Common myeloid progenitor, CD34-positive (primary cell): ENCODE data around the gene TENM4.
"Not testable (repeated sequence)": the region's sequence is repeated elsewhere in the genome, so short reads cannot be mapped to it uniquely, and the experiment has no call there.

Experiments used
- CTCF ChIA-PET: fragments of 350-600 bp; sonication (Branson Sonifier 250); formaldehyde crosslinking; loops from one replicate; lab custom pipeline; 2021; ENCODE audit warnings: antibody characterized with exemption; lab: Charles Lee
- POLR2A ChIA-PET: fragments of 350-600 bp; sonication (Branson Sonifier 250); formaldehyde crosslinking; loops from one replicate; lab custom pipeline; 2021; ENCODE audit warnings: antibody characterized with exemption; lab: Charles Lee
- DNase-seq, 3 donors: peaks; one replicate each; pipeline versions ENCODE4 v3.0.0 to v3.0.0-alpha.2; 2013
- H3K27ac ChIP-seq, 2 experiments: 1 replicate in 1 of 2; 2 replicates in 1 of 2; pipeline ENCODE4 v1.7.0; 2013; ENCODE audit warnings: inconsistent platforms in 2 of 2, low read length in 2 of 2, mild to moderate bottlenecking in 2 of 2, low read depth in 1 of 2, moderate library complexity in 1 of 2; ENCODE audit not compliant: severe bottlenecking in 2 of 2, insufficient read depth in 1 of 2, poor library complexity in 1 of 2
- H3K27me3 ChIP-seq, 5 experiments: replicated peaks in 2 of 5; 1 replicate in 3 of 5; 2 replicates in 2 of 5; pipeline versions ENCODE4 v1.6.1 to v1.7.0; 2013; ENCODE audit warnings: low read length in 4 of 5, mild to moderate bottlenecking in 2 of 5, moderate library complexity in 2 of 5, inconsistent platforms in 1 of 5; ENCODE audit not compliant: insufficient read depth in 5 of 5, control insufficient read depth in 4 of 5
- H3K36me3 ChIP-seq, 4 experiments: 1 replicate in 2 of 4; 2 replicates in 2 of 4; pipeline versions ENCODE4 v1.6.1 to v1.7.0; 2013; ENCODE audit warnings: low read length in 3 of 4, control low read depth in 1 of 4, mild to moderate bottlenecking in 1 of 4; ENCODE audit not compliant: control insufficient read depth in 4 of 4, insufficient read depth in 4 of 4
- H3K4me1 ChIP-seq, 4 experiments: 1 replicate in 3 of 4; 2 replicates in 1 of 4; pipeline versions ENCODE4 v1.6.1 to v1.7.1; 2013; ENCODE audit warnings: low read length in 3 of 4, mild to moderate bottlenecking in 3 of 4, control low read depth in 1 of 4, inconsistent platforms in 1 of 4, moderate library complexity in 1 of 4; ENCODE audit not compliant: control insufficient read depth in 4 of 4, insufficient read depth in 4 of 4; ENCODE audit errors: control extremely low read depth in 1 of 4
- H3K4me3 ChIP-seq, 7 experiments: 1 replicate in 4 of 7; 2 replicates in 3 of 7; pipeline versions ENCODE4 v1.5.1 to v1.7.0; 2013; ENCODE audit warnings: mild to moderate bottlenecking in 7 of 7, low read length in 6 of 7, moderate library complexity in 6 of 7, inconsistent platforms in 2 of 7, low read depth in 2 of 7, control low read depth in 1 of 7; ENCODE audit not compliant: insufficient read depth in 4 of 7, control insufficient read depth in 1 of 7; ENCODE audit errors: extremely low read depth in 1 of 7
- H3K9me3 ChIP-seq, 5 experiments: 1 replicate in 4 of 5; 2 replicates in 1 of 5; pipeline versions ENCODE4 v1.6.1 to v1.7.1; 2013; ENCODE audit warnings: low read length in 4 of 5, mild to moderate bottlenecking in 2 of 5, inconsistent platforms in 1 of 5, low read depth in 1 of 5, moderate library complexity in 1 of 5; ENCODE audit not compliant: control insufficient read depth in 4 of 5, insufficient read depth in 2 of 5; ENCODE audit errors: control extremely low read depth in 1 of 5
- WGBS: methylation state at CpG from one replicate; pipeline ENCODE4 v1.1.5; 2013; ENCODE audit not compliant: insufficient coverage; 5-methylcytosine and 5-hydroxymethylcytosine counted together

The TENM4 gene

GRCh38 chr11:78986305-78986704, 454.5 kb downstream of the TENM4 start:
- Histone ChIP-seq H3K4me3 (no peak overlapping the region), H3K36me3 (no peaks in the 10 kb centered on the region), H3K27me3 (peaks cover 0 to 41% (median 7%) of the 10 kb centered on the region in 5 experiments), H3K27ac (no peak overlapping the region), H3K4me1 (no peaks in the 10 kb centered on the region), H3K9me3 (peaks cover 0 to 5% (median 0%) of the 10 kb centered on the region in 5 experiments)
- POLR2A ChIA-PET = no interaction called here
- 98% methylated on average over 7 of the region's 8 CpGs for WGBS
- no peak for DNase-seq
- CTCF ChIA-PET = interaction anchor here (1.0 kb wide), 1 partner anchor 114 kb away, joined by 3 read pairs; no protein-coding TSS in a partner anchor

- H3K27me3 ChIP-seq = peaks cover 0 to 39% (median 7%) of the 10 kb centered on the region in 5 experiments
- POLR2A ChIA-PET = no interaction called here
- H3K27ac ChIP-seq = no peak overlapping the region
- H3K9me3 ChIP-seq = peaks cover 0 to 5% (median 0%) of the 10 kb centered on the region in 5 experiments
- H3K4me1 ChIP-seq = no peaks in the 10 kb centered on the region
- CTCF ChIA-PET = interaction anchor here (1.0 kb wide), 1 partner anchor 114 kb away, joined by 3 read pairs; no protein-coding TSS in a partner anchor
- DNase-seq = no peak
- 14% methylated on average over 2 of the region's 3 CpGs for WGBS
- H3K36me3 ChIP-seq = no peaks in the 10 kb centered on the region
- no peak overlapping the region for H3K4me3 ChIP-seq
These were observed 455.2 kb downstream of the TENM4 start for GRCh38 chr11:78985663-78986062.

DNA sequence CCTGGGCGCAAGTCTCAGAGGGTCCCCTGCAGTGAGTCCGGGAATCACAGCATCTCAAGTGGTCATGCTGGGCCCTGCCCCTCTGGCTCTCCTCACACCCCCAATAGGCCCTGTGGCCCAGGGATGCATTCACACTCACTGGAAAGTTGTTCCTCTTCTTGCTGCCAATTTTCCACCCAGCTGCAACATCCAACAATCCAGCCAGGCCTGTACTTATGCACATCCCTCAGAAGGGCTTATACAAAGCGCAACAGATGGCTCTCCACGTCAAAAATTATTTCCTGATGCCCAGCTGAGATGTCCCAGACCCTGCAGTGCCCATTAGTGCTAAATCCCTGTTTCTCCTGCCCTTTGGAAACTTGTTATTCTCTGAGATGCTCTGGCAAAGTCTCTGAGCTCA, 458.4 kb downstream of the TENM4 start:
- peaks cover 0 to 41% (median 7%) of the 10 kb centered on the region in 5 experiments for H3K27me3 ChIP-seq
- no peaks in the 10 kb centered on the region for H3K36me3 ChIP-seq
- 99% methylated on average over 4 of the region's 4 CpGs for WGBS
- no peak for DNase-seq
- H3K27ac ChIP-seq = no peak overlapping the region
- no peaks in the 10 kb centered on the region for H3K4me1 ChIP-seq
- peaks cover 0 to 3% (median 0%) of the 10 kb centered on the region in 5 experiments for H3K9me3 ChIP-seq
- no peak overlapping the region for H3K4me3 ChIP-seq
- CTCF ChIA-PET = no interaction called here
- POLR2A ChIA-PET = no interaction called here

DNA sequence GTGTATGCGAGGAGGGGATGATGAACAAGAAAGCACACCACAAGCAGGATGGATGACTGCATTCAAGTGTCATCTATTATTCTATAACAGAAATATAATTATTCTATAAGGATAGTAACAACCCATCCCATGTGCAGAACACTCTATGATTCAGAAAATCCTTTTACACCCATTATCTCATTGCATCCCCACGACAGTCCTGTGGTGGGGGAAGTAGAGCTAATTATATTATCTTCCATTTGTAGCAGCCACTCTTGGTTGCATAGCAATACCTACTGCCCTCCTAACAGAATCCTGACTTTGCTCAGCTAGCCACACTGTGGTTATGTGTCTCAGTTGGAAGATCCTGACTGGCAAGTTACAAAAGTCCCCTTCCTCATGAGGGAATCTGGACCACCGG, 459.7 kb downstream of the TENM4 start:
- ChIA-PET POLR2A (no interaction called here), CTCF (no interaction called here)
- peaks cover 0 to 38% (median 7%) of the 10 kb centered on the region in 5 experiments for H3K27me3 ChIP-seq
- H3K27ac ChIP-seq = no peak overlapping the region
- H3K36me3 ChIP-seq = no peaks in the 10 kb centered on the region
- H3K4me1 ChIP-seq = no peaks in the 10 kb centered on the region
- 100% methylated on average over 1 of the region's 3 CpGs for WGBS
- DNase-seq = no peak
- H3K4me3 ChIP-seq = no peak overlapping the region
- peaks cover 0 to 3% (median 0%) of the 10 kb centered on the region in 5 experiments for H3K9me3 ChIP-seq

- CTCF ChIA-PET = no interaction called here
These were observed 462.0 kb downstream of the TENM4 start for GRCh38 chr11:78978831-78979230.

DNA sequence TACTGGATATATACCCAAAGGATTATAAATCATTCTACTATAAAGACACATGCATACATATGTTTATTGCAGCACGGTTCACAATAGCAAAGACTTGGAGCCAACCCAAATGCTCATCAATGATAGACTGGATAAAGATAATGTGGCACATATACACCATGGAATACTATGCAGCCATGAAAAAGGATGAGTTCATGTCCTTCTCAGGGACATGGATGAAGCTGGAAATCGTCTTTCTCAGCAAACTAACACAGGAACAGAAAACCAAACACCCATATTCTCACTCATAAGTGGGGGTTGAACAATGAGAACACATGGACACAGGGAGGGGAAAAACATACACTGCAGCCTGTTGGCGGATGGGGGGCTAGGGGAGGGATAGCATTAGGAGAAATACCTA, 463.0 kb downstream of the TENM4 start:
- H3K36me3 ChIP-seq, POLR2A ChIA-PET, H3K4me1 ChIP-seq, DNase-seq, H3K4me3 ChIP-seq, H3K9me3 ChIP-seq, H3K27ac ChIP-seq: not testable (repeated sequence)
- CTCF ChIA-PET = interaction anchor here (1.3 kb wide), 1 partner anchor 11 kb away, joined by 4 read pairs; no protein-coding TSS in a partner anchor
- peaks cover 0 to 32% (median 6%) of the 10 kb centered on the region in 5 experiments for H3K27me3 ChIP-seq
- WGBS = no CpG with 5 or more reads among the region's 3 CpGs

More at GRCh38 chr11:78978831-78979230, 462.0 kb downstream of the TENM4 start:
- Histone ChIP-seq H3K4me1 (no peaks in the 10 kb centered on the region), H3K36me3 (no peaks in the 10 kb centered on the region), H3K27ac (no peak overlapping the region), H3K4me3 (no peak overlapping the region), H3K27me3 (peaks cover 0 to 31% (median 6%) of the 10 kb centered on the region in 5 experiments), H3K9me3 (peaks cover 0 to 3% (median 0%) of the 10 kb centered on the region in 5 experiments)
- WGBS = 100% methylated on average over 2 of the region's 2 CpGs
- no peak for DNase-seq
- POLR2A ChIA-PET = interaction anchor here (0.7 kb wide), 1 partner anchor 19 kb away, joined by 3 read pairs; no protein-coding TSS in a partner anchor

DNA sequence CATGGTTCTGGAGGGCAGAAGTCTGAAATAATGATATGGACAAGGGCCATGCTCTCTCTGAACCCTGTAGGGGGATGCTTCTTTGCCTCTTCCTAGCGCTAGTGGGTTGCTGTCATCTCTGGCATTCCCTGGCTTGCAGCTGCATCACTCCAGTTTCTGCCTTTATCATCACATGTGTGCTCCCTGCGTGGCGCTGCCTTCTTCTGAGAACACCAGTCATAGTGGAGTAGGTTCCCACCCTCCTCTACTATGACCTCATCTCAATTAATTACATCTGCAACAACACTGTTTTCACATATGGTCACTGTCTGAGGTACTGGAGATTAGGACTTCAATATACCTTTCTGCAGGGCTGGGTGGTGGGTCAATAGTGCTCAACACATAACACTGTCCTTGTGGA, 463.8 kb downstream of the TENM4 start:
- H3K4me3 ChIP-seq = no peak overlapping the region
- WGBS = 100% methylated on average over 1 of the region's 3 CpGs
- H3K27me3 ChIP-seq = peaks cover 0 to 34% (median 4%) of the 10 kb centered on the region in 5 experiments
- no peaks in the 10 kb centered on the region for H3K4me1 ChIP-seq
- H3K36me3 ChIP-seq = no peaks in the 10 kb centered on the region
- ChIA-PET CTCF (interaction anchor here (1.3 kb wide), 1 partner anchor 12 kb away, joined by 4 read pairs; no protein-coding TSS in a partner anchor), POLR2A (no interaction called here)
- no peak overlapping the region for H3K27ac ChIP-seq
- H3K9me3 ChIP-seq = peaks cover 0 to 3% (median 0%) of the 10 kb centered on the region in 5 experiments
- DNase-seq = no peak
